H9 (cell line): ENCODE results near the gene ANKRD39. TPM values are rescaled to one million over a fixed set of nuclear protein-coding genes. Genes with fewer than 3 reads are reported as not detected.
A peak's percentile ranks its signal among the peaks of the same experiment; 100 is the strongest.

Experiments
- DNase-seq: peaks from one replicate; pipeline ENCODE4 v3.0.0-alpha.2; 2017
- H2AFZ ChIP-seq: one replicate; pipeline ENCODE4 v1.6.1; 2013; ENCODE audit warnings: mild to moderate bottlenecking, low read length, control low read depth, moderate library complexity
- H2AK5ac ChIP-seq: 2 replicates; pipeline ENCODE4 v1.6.1; 2013; ENCODE audit warnings: low read length, control low read depth, mixed read lengths; ENCODE audit not compliant: insufficient read length
- H2BK120ac ChIP-seq: one replicate; pipeline ENCODE4 v1.6.1; 2013; ENCODE audit warnings: low read depth, mild to moderate bottlenecking, low read length, control low read depth, inconsistent platforms; ENCODE audit not compliant: poor library complexity, severe bottlenecking
- H2BK12ac ChIP-seq: 2 replicates; pipeline ENCODE4 v1.6.1; 2013; ENCODE audit warnings: low read length, control low read depth, mixed read lengths, low read depth; ENCODE audit not compliant: insufficient read length
- H2BK15ac ChIP-seq: 2 replicates; pipeline ENCODE4 v1.6.1; 2013; ENCODE audit warnings: low read depth, low read length, control low read depth
- H2BK20ac ChIP-seq: one replicate; pipeline ENCODE4 v1.6.1; 2013; ENCODE audit warnings: low read depth, mild to moderate bottlenecking, low read length, control low read depth, inconsistent platforms; ENCODE audit not compliant: poor library complexity, severe bottlenecking
- H2BK5ac ChIP-seq: 2 replicates; pipeline ENCODE4 v1.6.1; 2013; ENCODE audit warnings: low read length, control low read depth, mixed read lengths; ENCODE audit not compliant: insufficient read length
- H3K14ac ChIP-seq: 2 replicates; pipeline ENCODE4 v1.6.1; 2013; ENCODE audit warnings: low read length, control low read depth; ENCODE audit not compliant: insufficient read depth
- H3K18ac ChIP-seq: 2 replicates; pipeline ENCODE4 v1.6.1; 2013; ENCODE audit warnings: low read depth, mild to moderate bottlenecking, mixed read lengths, low read length, control low read depth; ENCODE audit not compliant: insufficient read length
- H3K23ac ChIP-seq: 2 replicates; pipeline ENCODE4 v1.6.1; 2013; ENCODE audit warnings: low read length, control low read depth, mixed read lengths, low read depth; ENCODE audit not compliant: insufficient read length
- H3K23me2 ChIP-seq: 2 replicates; pipeline ENCODE4 v1.6.1; 2013; ENCODE audit warnings: low read depth, mild to moderate bottlenecking, mixed read lengths, low read length, control low read depth; ENCODE audit not compliant: insufficient read length, poor library complexity, severe bottlenecking
- H3K27ac ChIP-seq: 2 replicates; pipeline ENCODE4 v1.5.1; 2013; ENCODE audit warnings: low read length, control low read depth, mixed read lengths, low read depth; ENCODE audit not compliant: insufficient read length
- H3K27me3 ChIP-seq: 2 replicates; pipeline ENCODE4 v1.6.1; 2013; ENCODE audit warnings: low read length, control low read depth, inconsistent platforms; ENCODE audit not compliant: insufficient read depth
- H3K4ac ChIP-seq: 2 replicates; pipeline ENCODE4 v1.6.1; 2013; ENCODE audit warnings: low read depth, mild to moderate bottlenecking, control low read depth, inconsistent platforms, low read length, moderate library complexity
- H3K4me1 ChIP-seq: 2 replicates; pipeline ENCODE4 v1.6.1; 2013; ENCODE audit warnings: low read length, control low read depth, inconsistent platforms; ENCODE audit not compliant: insufficient read depth
- H3K4me2 ChIP-seq: 2 replicates; pipeline ENCODE4 v1.6.1; 2013; ENCODE audit warnings: low read length, control low read depth, mixed read lengths; ENCODE audit not compliant: insufficient read length, insufficient read depth
- H3K56ac ChIP-seq: 2 replicates; pipeline ENCODE4 v1.6.1; 2013; ENCODE audit warnings: low read depth, mild to moderate bottlenecking, mixed read lengths, low read length, control low read depth; ENCODE audit not compliant: insufficient read length
- H3K79me1 ChIP-seq: 2 replicates; pipeline ENCODE4 v1.6.1; 2013; ENCODE audit warnings: low read depth, mild to moderate bottlenecking, moderate library complexity, low read length, control low read depth, inconsistent platforms; ENCODE audit not compliant: insufficient read depth, poor library complexity, severe bottlenecking
- H3K79me2 ChIP-seq: 2 replicates; pipeline ENCODE4 v1.6.1; 2013; ENCODE audit warnings: low read length, control low read depth, inconsistent platforms; ENCODE audit not compliant: insufficient read depth
- H3K9ac ChIP-seq: 2 replicates; pipeline ENCODE4 v1.6.1; 2013; ENCODE audit warnings: low read length, control low read depth, mixed read lengths; ENCODE audit not compliant: insufficient read length; ENCODE audit errors: extremely low read depth
- H3K9me3 ChIP-seq: one replicate; pipeline ENCODE4 v1.6.1; 2013; ENCODE audit warnings: low read depth, low read length, inconsistent platforms; ENCODE audit not compliant: control insufficient read depth
- H3T11ph ChIP-seq: one replicate; pipeline ENCODE4 v1.6.1; 2013; ENCODE audit warnings: mild to moderate bottlenecking, low read length, control low read depth, inconsistent platforms
- H4K20me1 ChIP-seq: one replicate; pipeline ENCODE4 v1.6.1; 2013; ENCODE audit not compliant: control insufficient read depth, insufficient read length, insufficient read depth
- H4K5ac ChIP-seq: 2 replicates; pipeline ENCODE4 v1.6.1; 2013; ENCODE audit warnings: low read depth, mild to moderate bottlenecking, mixed read lengths, low read length, control low read depth; ENCODE audit not compliant: insufficient read length
- H4K8ac ChIP-seq: replicated peaks from 2 replicates; pipeline ENCODE4 v1.6.1; 2013; ENCODE audit warnings: low read length, control low read depth, mixed read lengths, low read depth; ENCODE audit not compliant: insufficient read length
- H4K91ac ChIP-seq: 2 replicates; pipeline ENCODE4 v1.6.1; 2013; ENCODE audit warnings: low read depth, mild to moderate bottlenecking, moderate library complexity, mixed read lengths, low read length, control low read depth; ENCODE audit not compliant: insufficient read length
- H3K27ac Mint-ChIP-seq, 3 experiments: 2 replicates in 2 of 3; 3 replicates in 1 of 3; pipeline ENCODE4 v1.8.0; 2020 to 2021; ENCODE audit warnings: mixed read lengths in 3 of 3, mild to moderate bottlenecking in 1 of 3, moderate library complexity in 1 of 3
- H3K27me3 Mint-ChIP-seq: 2 replicates; pipeline ENCODE4 v1.8.0; 2021; ENCODE audit warnings: low read depth, mild to moderate bottlenecking, moderate library complexity, mixed read lengths
- H3K36me3 Mint-ChIP-seq, 3 experiments: 2 replicates in 2 of 3; 3 replicates in 1 of 3; pipeline ENCODE4 v1.8.0; 2020 to 2021; ENCODE audit warnings: low read depth in 3 of 3, mixed read lengths in 3 of 3; ENCODE audit not compliant: insufficient read depth in 1 of 3
- H3K4me1 Mint-ChIP-seq, 2 experiments: 2 replicates each; pipeline ENCODE4 v1.8.0; 2020; ENCODE audit warnings: mixed read lengths in 2 of 2
- H3K4me3 Mint-ChIP-seq, 2 experiments: 2 replicates in 1 of 2; 3 replicates in 1 of 2; pipeline ENCODE4 v1.8.0; 2020 to 2021; ENCODE audit warnings: mild to moderate bottlenecking in 2 of 2, mixed read lengths in 2 of 2, moderate library complexity in 1 of 2
- H3K9me3 Mint-ChIP-seq, 2 experiments: 2 replicates in 1 of 2; 3 replicates in 1 of 2; pipeline ENCODE4 v1.8.0; 2020; ENCODE audit warnings: mild to moderate bottlenecking in 2 of 2, mixed read lengths in 2 of 2, moderate library complexity in 1 of 2
- CTCF ChIP-seq: fragments of 200-600 bp; sonication (generic); conservative IDR thresholded peaks from 3 replicates; pipeline ENCODE4 v1.8.0; 2021; ENCODE audit warnings: antibody characterized with exemption, mild to moderate bottlenecking
- WGBS: extraction: QIAGEN DNeasy Blood & Tissue Kit; methylation state at CpG from one replicate; pipeline ENCODE4 v1.1.7; 2013; ENCODE audit warnings: missing lambda C conversion rate, low lambda C conversion rate, mixed read lengths; ENCODE audit not compliant: insufficient read length; ENCODE audit errors: extremely low coverage; 5-methylcytosine and 5-hydroxymethylcytosine counted together
- total RNA-seq: library from RNA; stranded (reverse); gene quantifications from 2 replicates; pipeline ENCODE4 v1.2.1, GENCODE V29; 2021

Gene ANKRD39
- total RNA-seq, 1 experiment from 2014 or later: 13.0 TPM

DNA sequence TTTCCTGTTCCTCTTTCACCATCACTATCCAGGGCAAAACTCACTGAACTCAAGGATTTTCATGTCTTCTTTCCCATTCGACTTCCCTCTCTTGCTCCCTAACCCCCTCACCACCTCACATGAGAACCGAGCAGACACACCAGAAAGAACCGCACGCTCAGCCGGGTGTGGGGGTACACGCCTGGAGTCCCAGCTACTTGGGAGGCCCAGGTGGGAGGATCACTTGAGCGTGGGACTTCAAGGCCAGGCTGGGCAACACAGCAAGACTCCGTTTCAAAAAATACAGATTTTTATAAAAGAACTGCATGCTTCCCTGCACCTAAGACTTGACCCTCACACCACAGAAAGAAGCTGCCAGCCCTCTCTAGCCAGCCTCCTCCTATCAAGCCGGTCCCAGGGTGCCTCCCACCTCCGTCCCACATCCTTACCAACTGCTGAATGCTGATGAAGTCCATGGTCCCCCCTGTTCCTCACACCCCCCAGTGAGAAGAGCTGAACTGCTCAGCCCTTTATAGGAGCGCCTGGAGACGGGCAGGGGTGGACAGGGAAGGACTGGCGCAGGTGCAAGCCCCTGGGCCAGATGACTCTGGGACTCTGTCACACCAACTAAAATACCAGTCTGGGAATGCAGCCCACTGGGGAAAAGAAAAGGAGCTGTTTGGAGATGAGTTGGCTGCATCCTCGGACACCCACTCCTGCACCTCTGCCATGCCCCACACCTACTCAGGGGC lies 14.1 kb downstream of the ANKRD39 start, which contains the start of gene ANKRD23:
ANKRD23 (minus strand) TSS at position 484 of the 731 bp plus-strand sequence; CDS start at position 455, 29 bp downstream.
- no peaks in the 10 kb centered on the region for H4K20me1 ChIP-seq
- WGBS: no CpG with 5 or more reads among the region's 14 CpGs
- no peaks in the 10 kb centered on the region for H3K79me2 ChIP-seq
- no peaks in the 10 kb centered on the region for H3K23me2 ChIP-seq
- H3K9me3 ChIP-seq: no peaks in the 10 kb centered on the region
- peak; percentile 22 for DNase-seq
- no peak for TF ChIP-seq CTCF
- H3K4me2 ChIP-seq: no peak within 1 kb of the TSS
- no peak within 1 kb of the TSS for H3T11ph ChIP-seq
- H4K91ac ChIP-seq: no peak within 1 kb of the TSS
- H2BK20ac ChIP-seq: no peak within 1 kb of the TSS
- H2AK5ac ChIP-seq: no peak within 1 kb of the TSS
- no peak within 1 kb of the TSS for H3K4ac ChIP-seq
- H2BK120ac ChIP-seq: no peak within 1 kb of the TSS
- H2BK15ac ChIP-seq: no peak within 1 kb of the TSS
- no peak within 1 kb of the TSS for H2BK12ac ChIP-seq
- no peaks in the 10 kb centered on the region for H3K79me1 ChIP-seq
- H4K8ac ChIP-seq: no peak within 1 kb of the TSS
- no peak within 1 kb of the TSS for H2BK5ac ChIP-seq
- Mint-ChIP-seq H3K36me3 (peaks cover 16 to 18% (median 16%) of the 10 kb centered on the region in 3 experiments; a peak in 6 of 7 replicates), H3K27me3 (no peaks in the 10 kb centered on the region; the same call in none of the 2 replicates), H3K4me1 (peaks cover 0 to 5% of the 10 kb centered on the region in 2 experiments; a peak in 2 of 4 replicates), H3K4me3 (no peak within 1 kb of the TSS; a peak in 1 of 5 replicates), H3K9me3 (no peaks in the 10 kb centered on the region), H3K27ac (peak within 1 kb of the TSS; percentile 38 to 90 (median 73); a peak in 4 of 7 replicates)
- no peaks in the 10 kb centered on the region for H3K4me1 ChIP-seq
- no peak within 1 kb of the TSS for H4K5ac ChIP-seq
- H3K27me3 ChIP-seq: no peaks in the 10 kb centered on the region
- H2AFZ ChIP-seq: no peak within 1 kb of the TSS
- H3K14ac ChIP-seq: no peak within 1 kb of the TSS
- no peak within 1 kb of the TSS for H3K56ac ChIP-seq
- no peak within 1 kb of the TSS for H3K27ac ChIP-seq
- no peak within 1 kb of the TSS for H3K18ac ChIP-seq
- H3K9ac ChIP-seq: no peak within 1 kb of the TSS
- H3K23ac ChIP-seq: no peak within 1 kb of the TSS
